T follicular helper cell (primary cell): ENCODE results near the gene CHRDL2.

Experiments
- DNase-seq: peaks from one replicate; pipeline ENCODE4 v3.0.0-alpha.2; 2020; ENCODE audit warnings: low read depth

CHRDL2 gene

GRCh38 chr11:74685338-74685737 lies 45.9 kb downstream of the CHRDL2 start:
- no peak for DNase-seq

DNA sequence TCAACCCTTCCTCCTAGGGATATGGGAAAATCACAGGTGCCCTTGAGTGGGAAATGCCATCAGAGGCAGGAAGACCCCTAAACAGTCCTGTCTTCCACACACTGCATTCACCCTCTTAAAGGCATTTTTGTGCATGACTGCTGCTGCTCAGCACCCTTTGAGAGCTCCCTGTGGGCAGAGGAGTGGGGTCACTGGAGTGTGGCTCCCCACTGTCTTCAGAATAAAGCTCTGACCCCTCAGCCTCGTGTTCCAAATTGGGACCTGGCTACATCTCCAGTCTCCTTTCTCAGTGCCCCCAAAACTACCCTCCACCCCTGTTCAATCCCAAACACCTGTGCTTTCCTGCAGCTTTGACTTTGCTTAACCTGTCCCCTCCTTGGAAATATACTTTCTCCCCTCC lies 46.6 kb downstream of the CHRDL2 start:
- DNase-seq: no peak

- DNase-seq: no peak
Observed at GRCh38 chr11:74683941-74684481, 47.2 kb downstream of the CHRDL2 start.

GRCh38 chr11:74683279-74683871 lies 47.9 kb downstream of the CHRDL2 start:
- no peak for DNase-seq

DNA sequence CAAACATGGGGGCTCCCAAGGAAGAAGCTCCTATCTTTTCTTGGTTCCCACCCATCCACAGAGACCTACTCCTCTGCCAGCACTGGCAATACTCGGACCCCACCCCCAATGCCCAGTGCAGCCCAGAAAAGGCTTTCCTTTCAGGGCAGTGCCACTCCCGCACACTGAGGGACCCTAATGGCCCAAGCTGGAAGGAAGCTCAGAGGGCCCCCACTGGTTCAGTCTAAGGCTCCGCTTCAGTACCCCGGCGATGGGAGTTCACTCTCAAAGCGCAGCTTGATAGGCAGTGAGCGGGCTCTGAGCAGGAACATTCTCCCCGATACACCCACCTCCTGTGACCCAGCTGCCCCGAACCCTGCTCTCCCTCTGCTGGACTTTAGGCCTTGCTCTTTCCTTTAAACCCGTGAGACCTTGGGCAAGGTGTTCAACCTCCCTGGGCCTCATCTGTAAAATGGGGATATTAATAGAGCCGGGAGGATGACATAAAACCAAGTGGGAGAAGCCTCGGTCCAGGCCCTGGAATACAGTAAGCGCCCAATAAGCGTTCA lies 48.4 kb downstream of the CHRDL2 start:
- no peak for DNase-seq

DNA sequence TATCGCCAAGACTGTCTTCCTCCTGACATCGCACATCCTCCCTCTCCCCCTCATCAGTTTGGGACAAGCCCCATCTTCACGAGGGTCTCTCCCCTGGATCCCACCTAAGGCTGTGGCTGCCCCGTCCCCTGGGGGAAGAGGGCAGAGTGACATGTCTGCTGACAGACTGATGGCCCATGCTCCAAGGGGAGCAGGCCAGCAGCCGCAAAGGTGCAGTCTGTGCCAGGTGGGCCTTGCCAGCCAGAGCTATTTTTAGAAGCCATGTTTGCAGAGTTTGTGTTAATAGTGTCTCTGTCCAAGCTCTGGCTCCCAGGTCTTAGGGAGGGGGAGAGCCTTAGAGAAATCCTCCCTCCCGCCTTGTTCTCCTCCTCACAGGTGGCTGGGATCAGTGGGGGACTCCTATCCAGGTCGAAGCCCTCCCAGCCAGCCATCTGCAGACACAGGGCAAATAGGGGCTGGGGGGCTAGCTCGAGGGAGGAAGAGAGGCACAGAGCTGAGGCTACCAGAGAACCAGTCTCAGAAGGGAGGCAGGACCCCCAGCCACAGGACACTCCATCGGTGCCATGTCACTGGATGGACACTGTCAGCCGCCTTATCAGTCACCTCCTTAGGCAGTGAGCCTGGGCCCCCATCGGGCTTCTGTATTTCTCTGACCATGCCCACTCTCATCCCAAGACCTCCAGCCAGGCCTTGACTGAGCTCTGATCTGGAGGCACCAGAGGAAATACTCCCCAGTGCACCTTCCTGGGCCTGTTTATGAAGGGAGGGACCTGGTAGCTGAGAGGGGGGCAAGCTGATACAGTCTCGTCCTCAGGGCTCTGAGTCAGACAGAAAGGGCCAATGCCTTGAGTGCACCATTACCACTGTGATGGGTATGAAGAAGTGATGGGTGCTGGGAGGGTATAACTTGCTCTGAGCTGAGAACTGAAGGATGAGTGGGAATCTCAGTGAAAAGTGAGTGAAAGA lies 49.3 kb downstream of the CHRDL2 start:
- DNase-seq: no peak

- DNase-seq: no peak
Observed at GRCh38 chr11:74680703-74681531, 50.3 kb downstream of the CHRDL2 start.

DNA sequence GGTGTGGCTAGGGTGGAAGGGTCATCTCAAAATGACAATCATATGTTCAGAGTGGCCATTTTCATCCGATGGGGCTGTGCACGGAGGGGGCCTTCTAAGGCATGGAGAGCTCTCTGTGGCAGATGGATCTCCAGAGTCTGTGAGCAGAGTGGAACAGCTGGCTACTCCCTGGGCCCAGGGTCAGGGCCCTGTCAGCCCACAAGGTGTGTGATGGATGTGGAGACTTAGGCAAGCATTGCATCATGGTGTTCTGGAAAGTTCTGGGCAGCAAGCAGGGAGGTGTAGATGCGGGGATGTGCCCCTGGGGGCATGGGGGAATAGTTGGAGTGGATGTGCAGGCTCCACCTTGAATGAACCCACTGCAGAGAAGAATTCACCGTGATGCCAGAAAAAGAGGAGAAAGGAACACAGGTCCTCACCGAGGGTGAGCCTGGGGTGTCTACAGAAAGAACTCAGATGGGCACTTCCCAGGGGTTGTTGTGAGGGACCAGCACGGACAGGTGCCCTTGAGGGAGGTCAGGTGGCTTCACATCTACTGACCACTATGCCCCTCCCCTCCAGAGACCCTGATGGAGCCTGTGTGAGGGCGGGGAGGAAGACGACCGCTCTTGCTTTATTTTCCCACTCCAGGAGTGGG lies 51.1 kb downstream of the CHRDL2 start:
- no peak for DNase-seq

- no peak for DNase-seq
Observed at GRCh38 chr11:74679513-74679865, 51.7 kb downstream of the CHRDL2 start.

- DNase-seq: no peak
Observed at GRCh38 chr11:74678591-74679512, 52.4 kb downstream of the CHRDL2 start.

DNA sequence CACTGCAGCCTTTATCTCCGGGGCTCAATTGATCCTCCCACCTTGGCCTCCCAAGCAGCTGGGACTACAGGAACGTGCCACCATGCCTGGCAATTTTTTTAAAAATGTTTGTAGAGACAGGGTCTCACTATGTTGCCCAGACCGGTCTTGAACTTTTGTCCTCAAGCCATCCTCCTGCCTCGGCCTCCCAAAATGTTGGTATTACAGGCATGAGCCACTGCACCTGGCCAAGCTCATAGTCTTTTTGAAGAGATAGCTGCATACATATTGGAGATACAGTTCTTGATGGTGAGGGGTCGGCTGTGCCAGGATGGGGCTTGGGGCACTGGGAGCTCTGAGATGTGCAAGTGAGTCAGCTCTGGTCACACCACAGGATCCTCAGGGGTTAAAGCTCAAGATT lies 53.2 kb downstream of the CHRDL2 start:
- DNase-seq: no peak

- DNase-seq: no peak
Observed at GRCh38 chr11:74677131-74677530, 54.1 kb downstream of the CHRDL2 start.

DNA sequence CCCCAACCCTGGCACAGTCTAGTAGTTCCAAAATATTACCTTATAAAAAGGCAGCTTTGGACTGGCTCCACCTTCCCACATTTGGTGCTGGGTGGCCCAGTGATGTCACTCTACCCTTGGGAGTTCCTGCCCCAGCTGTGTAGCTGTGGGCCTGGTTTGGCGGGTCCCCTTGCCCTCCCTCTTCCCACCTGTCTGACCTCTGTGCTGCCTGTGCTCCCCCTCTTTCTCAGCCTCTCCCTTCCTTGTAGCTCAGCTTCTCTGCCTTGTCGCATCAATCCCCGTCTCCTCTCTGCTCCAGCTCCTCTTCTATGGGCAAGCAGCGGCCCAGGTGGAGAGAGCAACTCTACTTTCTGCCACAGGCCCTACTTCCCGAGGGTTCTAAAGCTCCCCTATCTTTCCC lies 54.6 kb downstream of the CHRDL2 start:
- no peak for DNase-seq

- no peak for DNase-seq
Observed at GRCh38 chr11:74675761-74676160, 55.5 kb downstream of the CHRDL2 start.

DNA sequence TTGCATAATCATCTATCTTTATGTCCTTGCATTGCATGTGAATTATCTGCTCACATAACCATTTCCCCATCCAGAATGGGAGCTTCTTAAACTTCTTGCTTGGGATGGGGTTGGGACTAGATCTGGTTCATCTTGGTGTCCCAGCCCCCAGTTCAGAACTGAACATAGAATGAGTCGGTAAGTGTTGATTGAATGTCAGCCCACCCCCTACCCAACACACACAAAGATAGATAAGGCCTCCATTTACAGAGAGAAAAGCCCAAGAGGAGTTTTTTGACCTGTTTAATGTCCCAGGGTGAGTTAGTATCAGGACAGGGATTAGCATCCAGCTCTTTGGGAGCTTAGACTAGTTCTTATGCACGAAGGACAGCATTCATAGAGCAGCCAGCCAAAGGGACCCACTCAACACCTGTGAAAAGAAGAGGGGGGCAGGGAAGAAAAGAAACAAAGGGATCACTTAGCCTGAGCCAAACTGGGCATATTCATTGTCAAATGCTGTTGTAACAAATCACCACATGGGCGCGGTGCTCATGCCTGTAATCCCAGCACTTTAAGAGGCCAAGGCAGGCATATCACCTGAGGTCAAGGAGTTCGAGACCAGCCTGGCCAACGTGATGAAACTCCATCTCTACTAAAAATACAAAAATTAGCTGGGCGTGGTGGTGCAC lies 57.4 kb downstream of the CHRDL2 start:
- DNase-seq: no peak

DNA sequence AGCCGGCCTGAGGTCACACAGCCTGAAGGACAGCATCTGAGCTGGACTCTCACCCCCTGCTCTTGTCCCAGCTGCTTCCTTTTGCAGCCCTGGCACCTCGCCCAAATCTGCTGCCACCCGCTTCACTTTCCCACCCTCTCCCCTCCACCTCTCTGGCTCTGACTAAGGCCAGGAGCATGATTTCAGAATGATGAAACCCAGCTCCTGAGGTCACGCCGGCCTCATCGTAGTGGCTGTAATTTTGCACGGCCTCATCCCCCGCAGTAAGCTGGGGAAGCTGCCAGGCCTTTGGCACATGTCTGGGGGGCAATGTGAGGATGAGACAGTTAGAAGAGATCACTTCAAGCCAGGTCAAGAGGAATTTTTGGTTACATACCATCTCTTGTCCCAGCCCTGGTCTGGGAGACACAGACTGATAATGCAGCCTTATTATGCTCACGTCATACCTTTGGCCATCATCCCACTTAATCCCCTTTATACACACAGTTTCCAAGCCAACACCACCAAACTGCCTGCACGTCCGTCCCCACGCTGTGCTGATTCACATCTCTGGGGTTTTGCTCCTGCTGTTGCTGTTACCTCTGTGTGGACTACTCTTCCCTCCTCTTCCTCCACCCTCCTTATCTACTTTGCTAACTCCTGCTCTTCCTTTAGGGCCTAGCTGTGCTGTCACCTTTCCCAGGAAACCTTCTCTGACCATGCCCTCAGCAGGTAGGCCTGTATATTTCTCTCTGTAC lies 58.1 kb downstream of the CHRDL2 start:
- no peak for DNase-seq

GRCh38 chr11:74672332-74672955 lies 58.8 kb downstream of the CHRDL2 start:
- DNase-seq: no peak

GRCh38 chr11:74671520-74672196 lies 59.6 kb downstream of the CHRDL2 start:
- no peak for DNase-seq
